GM18499 (cell line): ENCODE results near the gene HAAO.
A peak's percentile ranks its signal among the peaks of the same experiment; 100 is the strongest.
"Not testable (repeated sequence)": the region's sequence is repeated elsewhere in the genome, so short reads cannot be mapped to it uniquely, and the experiment has no call there.

Source experiments
- ATAC-seq: cut with Tn5 transposase; IDR thresholded peaks from one replicate; pipeline ENCODE4 v1.9.1; 2021; ENCODE audit warnings: moderate number of reproducible peaks; ENCODE audit not compliant: insufficient read depth, unreplicated experiment

HAAO gene

GRCh38 chr2:42792583-42793333 is at the start of gene HAAO:
Gene HAAO (minus strand): TSS chr2:42792583. CDS start chr2:42792536, 47 bp downstream.
- no peak for ATAC-seq

GRCh38 chr2:42841344-42841743 is 49.0 kb upstream of the HAAO start:
- no peak for ATAC-seq

GRCh38 chr2:42840760-42841159 is 48.4 kb upstream of the HAAO start:
- ATAC-seq, result no peak

- no peak for ATAC-seq
Observed at GRCh38 chr2:42839809-42840501, 47.6 kb upstream of the HAAO start.

- no peak for ATAC-seq
Observed at GRCh38 chr2:42838133-42838532, 45.8 kb upstream of the HAAO start.

DNA sequence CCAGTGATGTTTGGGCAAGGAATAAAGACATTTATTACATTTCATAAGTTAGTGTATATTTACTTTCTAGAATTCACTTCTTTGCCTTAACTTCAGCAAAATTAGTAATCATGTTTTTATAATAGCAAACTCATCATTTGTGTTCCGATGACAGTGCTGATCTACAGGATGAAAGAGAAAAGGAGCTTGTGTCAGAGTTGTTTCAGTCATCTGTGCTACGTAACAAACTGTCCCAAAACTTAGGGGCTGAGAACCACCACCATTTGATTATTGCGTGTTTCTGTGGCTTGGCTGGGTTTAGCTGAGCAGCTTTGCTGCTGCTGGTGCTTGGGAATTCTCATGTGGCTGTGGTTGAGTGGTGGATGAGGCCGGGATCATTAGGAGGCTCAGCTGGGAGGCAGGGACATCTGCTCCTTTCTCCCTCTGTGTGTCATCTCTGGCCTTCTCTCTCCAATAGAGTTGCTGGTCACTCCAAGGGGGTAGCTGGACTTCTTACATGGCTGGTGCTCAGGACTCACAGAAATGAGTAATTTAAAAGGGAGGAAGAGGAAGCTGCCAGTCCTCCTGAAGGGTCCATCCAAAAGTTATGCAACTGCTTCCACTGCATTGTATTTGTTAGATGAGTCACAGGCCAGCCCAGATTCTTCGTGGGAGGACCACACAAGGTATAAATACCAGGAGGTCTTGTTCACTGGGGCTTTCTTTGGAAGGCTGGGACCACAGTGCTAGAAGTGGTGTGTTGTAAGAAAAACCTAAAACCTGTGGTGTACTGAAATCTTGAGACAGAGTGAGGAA is 43.4 kb upstream of the HAAO start:
- no peak for ATAC-seq

- ATAC-seq, result no peak
Observed at GRCh38 chr2:42834161-42834560, 41.8 kb upstream of the HAAO start.

- ATAC-seq, result no peak
Observed at GRCh38 chr2:42832289-42832634, 39.9 kb upstream of the HAAO start.

DNA sequence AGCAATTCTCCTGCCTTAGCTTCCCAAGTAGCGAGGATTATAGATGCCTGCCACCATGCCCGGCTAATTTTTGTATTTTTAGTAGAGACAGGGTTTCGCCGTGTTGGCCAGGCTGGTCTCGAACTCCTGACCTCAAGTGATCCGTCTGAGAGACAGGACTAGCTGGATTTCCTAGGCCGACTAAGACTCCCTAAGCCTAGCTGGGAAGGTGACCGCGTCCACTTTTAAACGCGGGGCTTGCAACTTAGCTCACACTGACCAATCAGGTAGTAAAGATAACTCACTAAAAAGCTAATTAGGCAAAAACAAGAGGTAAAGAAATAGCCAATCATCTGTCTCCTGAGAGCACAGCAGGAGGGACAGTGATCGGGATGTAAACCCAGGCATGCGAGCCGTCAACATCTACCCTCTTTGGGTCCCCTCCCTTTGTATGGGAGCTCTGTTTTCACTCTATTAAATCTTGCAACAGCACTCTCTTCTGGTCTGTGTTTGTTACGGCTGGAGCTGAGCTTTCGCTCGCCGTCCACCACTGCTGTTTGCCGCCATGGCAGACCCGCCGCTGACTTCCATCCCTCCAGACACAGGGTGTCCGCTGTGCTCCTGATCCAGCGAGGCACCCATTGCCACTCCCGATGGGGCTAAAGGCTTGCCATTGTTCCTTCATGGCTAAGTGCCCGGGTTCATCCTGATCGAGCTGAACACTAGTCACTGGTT is 39.3 kb upstream of the HAAO start:
- not testable (repeated sequence) for ATAC-seq

GRCh38 chr2:42830922-42831574 is 38.7 kb upstream of the HAAO start:
- no peak for ATAC-seq

GRCh38 chr2:42829671-42830440 is 37.5 kb upstream of the HAAO start:
- no peak for ATAC-seq

GRCh38 chr2:42828487-42829425 is 36.4 kb upstream of the HAAO start:
- ATAC-seq, result no peak

DNA sequence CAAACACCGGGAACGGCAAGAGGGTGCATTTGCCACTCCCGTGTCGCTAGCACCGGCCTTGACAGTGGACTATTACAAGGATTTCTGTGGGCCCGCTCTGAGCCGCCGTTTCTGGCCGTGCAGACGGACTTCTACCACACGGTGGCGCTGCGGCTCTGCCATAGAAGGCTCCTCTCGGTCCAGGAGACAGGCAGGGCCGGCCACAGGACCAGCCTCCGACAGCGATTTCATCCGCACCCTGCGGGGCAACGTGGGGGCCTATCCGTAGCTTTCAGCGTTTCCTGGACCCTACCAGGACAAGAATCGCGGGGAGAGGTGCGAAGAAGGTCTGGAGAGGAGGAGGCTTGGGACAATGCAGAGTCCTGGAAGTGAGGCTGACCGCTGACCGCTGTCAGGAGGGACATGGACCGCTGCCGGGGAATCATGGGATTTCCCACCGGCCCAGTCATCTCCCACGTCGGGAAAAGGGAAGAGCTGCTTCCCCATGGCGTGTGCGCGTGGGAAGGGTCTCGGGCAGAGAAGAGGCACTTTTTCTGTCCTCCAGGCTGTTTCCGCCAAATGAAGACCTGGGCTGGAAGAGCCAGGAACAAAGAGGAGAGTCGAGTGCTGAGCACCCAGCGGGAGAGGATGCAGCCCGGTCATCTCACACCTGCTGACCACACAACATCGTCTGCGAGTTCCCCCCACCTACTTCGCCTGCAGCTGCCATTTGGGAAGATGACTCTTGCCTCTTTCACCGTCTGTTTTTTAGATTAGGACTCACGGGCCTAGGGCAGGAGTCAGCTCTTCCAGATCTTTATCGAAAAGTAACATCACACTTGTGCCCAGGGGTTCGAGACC is 35.5 kb upstream of the HAAO start:
- ATAC-seq, result peak; percentile 72

DNA sequence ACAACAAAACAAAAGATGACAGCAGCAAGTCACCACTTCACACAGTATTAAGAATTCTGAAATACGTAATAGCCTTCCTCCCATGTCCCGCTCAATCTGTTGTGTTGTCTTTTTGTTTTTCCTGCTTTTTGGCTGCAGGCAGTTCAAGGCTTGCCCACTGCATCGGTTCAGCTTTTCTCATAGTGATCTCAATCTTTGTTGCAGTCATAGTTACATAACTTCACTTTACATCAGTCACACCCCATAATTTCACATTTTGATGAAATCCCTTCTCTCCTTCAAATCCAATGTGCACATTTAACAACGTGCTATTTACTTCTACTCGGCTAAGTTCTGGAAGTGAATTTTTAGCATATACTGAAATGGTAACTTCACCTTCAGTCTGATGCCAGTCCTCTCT is 33.8 kb upstream of the HAAO start:
- ATAC-seq, result no peak

DNA sequence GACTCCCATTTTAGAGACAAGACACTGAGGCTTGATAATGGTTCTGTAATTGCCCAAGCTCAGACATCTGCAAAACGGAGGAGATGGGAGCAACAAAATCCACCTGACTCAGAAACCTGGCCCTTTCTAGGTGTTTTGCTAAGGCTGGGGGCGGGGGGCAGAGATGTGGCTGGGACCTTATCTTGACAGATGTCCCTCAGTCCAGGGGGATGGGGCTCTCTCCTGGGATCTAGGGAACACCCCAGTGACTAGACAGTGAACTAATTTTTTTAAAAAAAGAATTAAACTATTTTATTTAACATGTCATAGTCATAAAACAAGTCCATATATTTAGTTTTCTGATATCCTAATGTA is 32.0 kb upstream of the HAAO start:
- no peak for ATAC-seq

- ATAC-seq, result no peak
Observed at GRCh38 chr2:42823744-42824453, 31.5 kb upstream of the HAAO start.

- no peak for ATAC-seq
Observed at GRCh38 chr2:42819160-42819559, 26.8 kb upstream of the HAAO start.
